Ovary (tissue), 3 donors: ENCODE measurements around the gene C17orf100.

Experiments used
- CTCF ChIP-seq, 3 donors: fragments of 450-650 bp in 2 of 3; fragments of 200-600 bp in 1 of 3; IDR thresholded peaks; one replicate each; pipeline versions ENCODE4 v1.5.1 to v1.8.0; 2016 to 2022; ENCODE audit warnings: antibody characterized with exemption in 3 of 3, mild to moderate bottlenecking in 1 of 3
- POLR2A ChIP-seq: fragments of 450-650 bp; IDR thresholded peaks from one replicate; pipeline ENCODE4 v1.6.1; 2017; ENCODE audit warnings: antibody characterized with exemption, mild to moderate bottlenecking, moderate library complexity
- donor health status: DM: no; HTN: no; CAD: no.

DNA sequence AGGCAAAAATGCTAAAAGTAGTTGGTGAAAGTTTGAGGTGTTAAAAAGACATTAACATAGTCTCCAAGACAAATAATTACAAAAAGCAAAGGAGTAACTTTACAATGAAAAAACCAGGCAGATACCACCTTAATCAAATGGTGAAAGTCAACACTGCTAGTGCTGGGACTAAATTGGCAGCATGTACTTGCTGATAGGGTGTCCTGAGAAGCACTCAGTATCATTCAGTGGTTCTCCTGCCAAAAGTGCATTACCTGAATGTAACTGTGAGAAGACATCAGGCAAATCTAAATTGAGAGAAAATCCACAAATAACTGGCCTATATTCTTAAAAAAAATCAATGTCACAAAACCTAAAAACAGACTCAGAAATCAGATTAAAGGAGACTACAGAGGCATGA, 19.0 kb upstream of the C17orf100 start:
- TF ChIP-seq CTCF (IDR thresholded peaks at IDR 0.05): no peak
- no peak for TF ChIP-seq POLR2A
